CD1c-positive myeloid dendritic cell (primary cell): ENCODE data around the gene TTC29.
"Not testable (repeated sequence)": the region's sequence is repeated elsewhere in the genome, so short reads cannot be mapped to it uniquely, and the experiment has no call there.

Experiments used
- DNase-seq: peaks from one replicate; pipeline ENCODE4 v3.0.0-alpha.2; 2016; ENCODE audit errors: extremely low spot score

The TTC29 gene

DNA sequence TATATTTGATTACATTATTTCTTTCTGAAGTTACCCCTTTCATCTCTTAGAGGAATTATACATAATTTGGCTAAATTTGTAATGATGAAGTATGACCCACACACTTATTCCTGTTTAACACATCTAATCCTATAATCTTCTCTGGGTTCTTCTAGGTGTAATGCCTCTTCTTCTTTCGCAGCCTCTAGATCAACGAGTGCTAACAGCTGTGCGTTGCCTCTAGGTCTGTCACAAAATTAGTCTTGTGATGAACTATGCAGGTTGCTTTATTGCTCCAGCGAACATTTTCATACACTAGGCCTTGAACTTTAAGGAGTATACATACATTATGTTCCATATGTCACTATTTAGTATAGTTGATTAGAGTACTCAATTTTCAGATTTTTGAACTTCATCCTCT is 89.9 kb downstream of the TTC29 start:
- no peak for DNase-seq

DNA sequence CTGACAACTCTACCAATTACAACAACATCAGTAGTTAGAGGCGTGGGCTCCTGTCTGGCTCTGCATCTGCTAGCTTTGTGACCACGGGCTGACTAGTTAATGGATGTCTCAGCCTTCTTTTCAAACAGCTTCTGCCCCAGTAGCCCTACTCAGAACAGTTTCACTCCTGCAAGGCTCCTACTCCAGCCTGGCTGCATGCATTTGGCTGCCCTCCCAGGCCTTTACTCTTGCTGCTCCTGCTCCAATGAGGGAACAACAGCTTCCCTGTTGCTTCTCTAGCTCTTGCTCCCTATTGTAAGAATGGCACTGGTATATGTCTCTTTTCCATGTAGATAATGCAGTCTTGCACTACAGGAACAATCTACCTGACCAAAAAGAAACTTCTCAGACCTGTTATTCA is 93.3 kb downstream of the TTC29 start:
- no peak for DNase-seq

DNA sequence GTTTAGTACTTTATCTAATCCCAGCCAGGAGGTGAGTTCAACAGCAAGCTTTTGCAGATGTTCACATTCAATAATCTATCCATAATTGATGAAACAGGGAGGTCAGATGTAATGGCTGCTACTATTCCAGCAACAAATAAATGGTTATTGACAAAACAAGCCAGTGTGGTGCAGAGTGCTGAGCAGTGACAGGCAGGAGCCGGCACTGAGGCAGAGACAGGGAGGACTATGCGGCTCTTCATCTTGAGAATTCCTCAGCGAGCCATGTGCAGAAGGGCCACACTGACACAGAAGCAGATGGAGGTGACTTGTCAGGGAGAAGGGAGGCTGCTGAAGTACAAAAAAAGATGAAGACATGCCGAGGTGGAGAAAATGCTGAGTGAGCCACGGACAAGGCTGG is 98.3 kb downstream of the TTC29 start:
- DNase-seq: no peak

- no peak for DNase-seq
These were observed 98.8 kb downstream of the TTC29 start for GRCh38 chr4:146846882-146847281.

- no peak for DNase-seq
These were observed 100.9 kb downstream of the TTC29 start for GRCh38 chr4:146844761-146845160.

- no peak for DNase-seq
These were observed 102.8 kb downstream of the TTC29 start for GRCh38 chr4:146842876-146843275.

DNA sequence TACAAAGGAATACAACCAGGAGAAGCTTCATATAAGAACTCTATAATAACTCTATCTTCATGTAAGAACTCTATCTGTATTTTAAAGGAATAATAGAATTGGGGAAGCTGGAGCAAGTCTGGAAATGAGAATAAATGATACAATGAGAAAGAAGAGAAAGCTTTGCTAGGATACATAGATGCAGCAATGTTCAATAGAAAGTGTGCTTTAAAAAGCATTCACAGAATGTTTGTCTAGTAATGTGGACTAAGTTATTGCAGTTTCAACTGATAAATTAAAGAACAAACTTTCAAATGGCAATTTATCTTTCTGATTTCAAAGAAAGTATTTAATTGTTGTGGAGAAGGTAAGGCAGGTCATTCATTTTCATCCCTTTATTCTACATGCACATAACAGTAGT is 104.9 kb downstream of the TTC29 start:
- no peak for DNase-seq

DNA sequence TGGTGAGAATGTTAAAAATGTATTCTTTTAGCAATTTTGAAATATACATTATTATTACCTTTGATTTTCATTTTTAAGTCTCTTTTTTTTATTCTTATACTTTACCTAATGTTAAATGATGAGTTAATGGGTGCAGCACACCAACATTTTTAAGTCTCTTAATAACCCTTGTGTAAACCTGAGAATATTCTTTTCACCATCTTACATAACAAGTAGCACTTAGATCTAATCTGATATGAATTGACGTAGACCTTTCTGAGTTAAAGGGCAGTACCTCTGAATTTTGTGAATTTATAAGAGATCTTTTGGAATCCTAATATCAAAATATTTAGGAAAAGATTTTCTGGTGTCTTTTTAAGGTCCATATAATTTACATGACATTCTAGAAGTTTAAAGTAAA is 110.6 kb downstream of the TTC29 start:
- no peak for DNase-seq

- DNase-seq: no peak
These were observed 111.2 kb downstream of the TTC29 start for GRCh38 chr4:146834263-146835034.

- no peak for DNase-seq
These were observed 112.1 kb downstream of the TTC29 start for GRCh38 chr4:146833530-146833929.

- DNase-seq: not testable (repeated sequence)
These were observed 122.7 kb downstream of the TTC29 start for GRCh38 chr4:146822980-146823379.

DNA sequence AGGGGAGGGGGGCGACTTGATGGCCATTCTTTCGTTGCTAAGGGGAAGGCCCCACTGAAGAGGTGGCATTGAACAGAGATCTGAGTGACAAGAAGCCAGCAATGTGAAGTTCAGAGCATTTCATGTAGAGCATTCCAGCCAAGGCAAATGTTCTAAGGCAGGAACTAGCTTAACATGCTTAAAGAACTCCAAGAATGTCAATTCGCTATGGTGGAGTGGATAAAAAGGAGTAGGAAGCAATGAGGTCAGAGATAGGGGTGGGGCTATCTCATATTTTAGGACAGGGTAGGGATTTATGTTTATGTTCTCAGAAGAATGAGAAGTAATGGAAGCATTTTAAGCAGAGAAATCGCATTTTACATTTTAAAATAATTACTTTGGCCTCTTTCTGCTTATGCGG is 130.9 kb downstream of the TTC29 start:
- no peak for DNase-seq

DNA sequence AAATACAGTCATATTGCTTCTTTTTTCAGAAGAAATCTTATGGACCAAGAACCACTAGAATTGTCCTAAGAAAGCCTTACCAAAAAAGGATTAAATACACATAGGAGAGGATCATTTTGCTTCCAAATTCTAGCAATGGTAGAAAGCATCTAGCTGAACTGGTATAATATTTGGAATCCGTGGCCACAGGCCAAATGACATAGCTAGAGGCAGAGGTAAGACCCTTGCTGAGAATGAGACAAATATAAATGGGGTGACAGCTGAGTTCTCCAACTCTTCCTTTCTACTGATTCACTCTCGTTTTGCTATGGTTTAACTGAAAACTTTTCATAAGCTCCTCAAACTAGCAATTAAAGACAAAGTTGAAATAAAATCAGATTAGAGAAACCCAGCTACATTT is 150.0 kb downstream of the TTC29 start:
- no peak for DNase-seq

DNA sequence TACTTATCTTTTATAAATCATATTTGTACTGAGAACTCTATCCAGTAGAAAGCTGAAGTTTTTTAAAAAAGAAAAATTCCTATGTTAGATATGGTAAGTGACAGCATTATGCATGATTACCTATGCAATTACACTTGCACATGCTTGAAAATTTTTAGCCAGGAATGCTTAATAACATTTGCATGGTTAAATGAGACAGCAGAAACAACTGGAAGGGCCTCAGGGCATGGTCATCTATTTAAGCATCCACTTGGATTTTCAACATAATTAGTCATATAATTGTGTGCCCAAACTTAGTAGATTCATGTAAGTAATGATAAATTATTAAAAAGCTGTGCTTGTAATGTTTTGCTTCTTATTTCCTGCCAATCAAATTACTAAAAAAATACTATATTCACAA is 151.9 kb downstream of the TTC29 start:
- no peak for DNase-seq

DNA sequence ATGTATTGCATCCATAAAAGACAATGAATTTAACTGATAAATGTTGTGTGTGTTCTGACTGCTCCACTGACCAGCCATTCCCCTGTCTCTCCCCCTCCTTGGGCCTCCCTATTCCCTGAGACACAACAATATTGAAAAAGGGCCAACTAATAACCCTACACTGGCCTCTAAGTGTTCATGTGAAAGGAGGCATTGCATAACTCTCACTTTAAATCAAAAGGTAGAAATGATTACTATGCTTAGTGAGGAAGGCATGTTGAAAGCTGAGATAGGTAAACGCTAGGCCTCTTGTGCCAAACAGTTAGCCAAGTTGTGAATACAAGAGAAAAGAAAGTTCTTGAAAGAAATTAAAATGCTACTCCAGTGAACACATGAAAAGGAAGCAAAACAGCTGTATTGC is 154.2 kb downstream of the TTC29 start:
- DNase-seq: no peak

GRCh38 chr4:146790515-146790914 is 155.1 kb downstream of the TTC29 start:
- no peak for DNase-seq

DNA sequence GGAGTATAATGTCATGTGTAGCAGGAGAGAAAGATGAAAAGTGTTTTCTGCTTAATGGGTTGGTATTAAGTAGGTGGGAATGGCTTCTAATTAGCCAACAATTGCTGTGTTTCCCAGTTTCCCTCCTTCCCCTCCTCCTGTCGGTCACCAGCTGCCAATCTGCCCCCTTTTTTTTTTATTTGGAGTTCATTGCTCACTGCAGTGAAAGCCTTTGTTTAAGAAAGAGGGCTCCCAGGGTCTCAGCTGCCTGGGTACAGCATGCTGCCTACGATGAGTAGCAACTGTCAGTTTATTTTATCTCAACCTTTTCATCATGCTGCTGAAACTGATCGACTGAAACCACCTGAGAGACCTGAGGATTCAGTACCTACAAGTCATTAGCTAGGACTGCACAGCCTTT is 157.9 kb downstream of the TTC29 start:
- no peak for DNase-seq

DNA sequence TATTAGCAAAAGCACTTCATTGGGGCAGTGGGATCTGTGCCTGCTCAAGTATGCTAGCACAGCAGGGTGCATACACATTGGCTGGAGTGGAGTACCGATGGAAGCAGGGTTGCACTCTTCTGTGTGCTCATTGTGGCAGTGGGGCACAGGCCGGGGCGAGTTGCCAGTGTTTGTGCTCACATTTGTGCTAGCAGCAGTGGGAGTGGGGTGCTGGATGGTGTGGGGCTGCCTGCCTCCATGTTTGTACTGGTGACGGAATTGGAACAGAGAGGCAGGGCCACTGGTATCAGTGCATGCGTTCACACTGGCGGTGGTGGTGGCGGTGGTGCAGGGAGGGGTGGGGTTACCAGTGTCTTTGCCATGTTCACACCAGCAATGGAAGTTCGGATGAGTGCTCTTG is 169.0 kb downstream of the TTC29 start:
- DNase-seq: no peak

DNA sequence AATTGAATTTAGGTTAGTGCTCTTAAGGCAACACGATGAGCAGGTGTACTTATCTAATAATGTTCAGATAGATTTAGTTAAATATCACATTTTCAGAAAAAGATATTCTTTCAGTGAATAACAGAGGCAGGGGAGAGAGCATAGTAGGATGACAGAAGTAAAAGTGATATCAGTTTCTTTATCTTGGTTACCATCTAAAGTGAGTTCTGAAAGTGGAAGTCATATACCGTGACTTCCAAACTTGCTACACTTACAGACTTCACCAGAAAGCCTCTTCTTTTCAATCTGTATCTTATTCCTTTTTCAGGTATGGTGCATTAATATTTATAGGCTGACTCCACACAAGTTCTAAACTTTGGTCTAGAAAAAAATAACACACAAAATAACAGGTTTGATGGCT is 182.1 kb downstream of the TTC29 start:
- no peak for DNase-seq

DNA sequence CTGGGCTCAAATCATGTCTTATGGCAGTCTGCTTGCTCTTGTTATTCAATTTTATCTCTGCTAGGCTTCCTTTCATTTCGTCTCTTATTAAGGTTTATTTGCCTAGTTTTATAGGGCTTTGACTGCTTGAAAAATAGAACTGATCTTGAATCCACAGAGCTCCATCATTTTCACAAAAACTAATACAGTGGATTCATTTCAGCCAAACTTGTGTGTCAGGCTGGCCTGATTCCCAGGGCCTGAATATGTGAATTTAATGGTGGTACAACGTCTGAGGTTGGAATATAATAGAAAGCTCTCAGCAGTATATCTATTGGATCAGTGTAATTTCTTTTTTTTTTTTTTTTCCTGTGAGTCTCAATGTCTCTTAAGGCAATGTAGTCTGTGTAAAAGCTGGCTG is 183.6 kb downstream of the TTC29 start:
- no peak for DNase-seq

DNA sequence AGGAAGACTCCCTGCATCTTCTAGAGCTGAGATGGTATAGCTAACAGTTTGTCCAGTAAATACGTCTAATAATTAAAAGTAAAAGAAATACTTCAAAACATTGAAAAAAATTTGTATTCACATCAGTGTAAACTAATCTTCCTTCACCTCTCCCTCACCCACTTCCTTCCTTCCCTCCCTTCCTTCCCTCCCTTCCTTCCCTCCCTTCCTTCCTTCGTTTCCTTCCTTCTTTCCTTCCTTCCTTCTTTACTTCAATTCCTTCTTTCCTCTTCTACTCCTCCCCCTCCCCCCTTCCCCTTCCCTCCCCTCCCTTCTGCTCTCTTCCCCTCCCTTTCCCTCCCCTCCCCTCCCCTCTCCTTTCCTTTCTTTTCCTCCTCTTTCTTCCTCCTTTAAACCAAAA is 203.2 kb downstream of the TTC29 start:
- peak; percentile 5 for DNase-seq

DNA sequence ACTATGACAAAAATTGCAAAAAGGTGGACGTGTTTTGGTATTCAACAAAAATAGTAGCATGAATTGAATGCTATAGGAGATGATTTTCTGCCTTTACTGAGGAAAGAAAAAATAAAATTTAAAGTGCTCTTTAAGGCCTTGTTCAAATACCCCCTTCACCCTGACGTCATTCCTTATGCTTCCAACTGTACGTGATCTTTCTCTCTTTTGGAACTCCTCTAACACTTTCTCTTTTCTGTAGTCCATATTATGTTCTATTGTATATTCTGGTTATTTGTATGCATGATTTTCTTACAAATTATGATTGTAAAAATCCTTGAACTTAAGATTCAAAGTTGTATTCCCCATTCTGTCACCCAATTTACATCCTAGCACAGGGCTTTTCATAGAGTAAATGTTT is 206.5 kb downstream of the TTC29 start:
- DNase-seq: no peak

DNA sequence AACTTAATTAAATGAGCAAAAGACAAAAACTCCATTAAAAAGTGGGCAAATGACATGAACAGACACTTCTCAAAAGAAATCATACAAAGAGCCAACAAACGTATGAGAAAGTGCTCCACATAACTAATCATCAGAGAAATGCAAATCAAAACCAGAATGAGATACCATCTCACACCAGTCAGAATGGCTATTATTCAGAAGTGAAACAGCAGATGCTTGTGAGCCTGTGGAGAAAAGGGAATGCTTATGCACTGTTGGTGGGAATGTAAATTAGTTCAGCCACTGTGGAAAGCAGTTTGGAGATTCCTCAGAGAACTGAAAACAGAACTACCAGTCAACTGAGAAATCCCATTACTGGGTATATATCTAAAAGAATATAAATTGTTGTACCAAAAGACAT is 222.1 kb downstream of the TTC29 start:
- DNase-seq: not testable (repeated sequence)

GRCh38 chr4:146709956-146710355 is 235.7 kb downstream of the TTC29 start:
- DNase-seq: no peak
